Central memory CD8-positive, alpha-beta T cell (primary cell): ENCODE results near the gene OPHN1.

Experiments
- ATAC-seq: fragments of 150-1000 bp; cut with Tn5 transposase; replicated peaks from 2 replicates; pipeline ENCODE4 v1.10.0; 2022; ENCODE audit warnings: mild to moderate bottlenecking, moderate FRiP score, moderate number of reproducible peaks; ENCODE audit not compliant: poor library complexity, severe bottlenecking; ENCODE audit errors: extremely low read depth
- DNase-seq, 2 donors: peaks; one replicate each; pipeline ENCODE4 v3.0.0; 2021; ENCODE audit warnings: low spot score in 2 of 2
- H3K27ac Mint-ChIP-seq: one replicate; pipeline ENCODE4 v1.8.0; 2022; ENCODE audit warnings: low read depth, mild to moderate bottlenecking, moderate library complexity, mixed read lengths
- H3K27me3 Mint-ChIP-seq: one replicate; pipeline ENCODE4 v1.8.0; 2022; ENCODE audit warnings: mixed read lengths
- H3K36me3 Mint-ChIP-seq: one replicate; pipeline ENCODE4 v1.8.0; 2022; ENCODE audit warnings: mild to moderate bottlenecking, moderate library complexity, mixed read lengths; ENCODE audit not compliant: insufficient read depth
- H3K4me1 Mint-ChIP-seq: one replicate; pipeline ENCODE4 v1.8.0; 2022; ENCODE audit warnings: mixed read lengths
- H3K4me3 Mint-ChIP-seq: one replicate; pipeline ENCODE4 v1.8.0; 2022; ENCODE audit warnings: mild to moderate bottlenecking, moderate library complexity, mixed read lengths
- H3K9me3 Mint-ChIP-seq: one replicate; pipeline ENCODE4 v1.8.0; 2022; ENCODE audit warnings: mixed read lengths

OPHN1 gene

GRCh38 chrX:68060506-68061205, 372.6 kb downstream of the OPHN1 start:
- ATAC-seq: no peak
- DNase-seq: no peak

GRCh38 chrX:68059469-68059868, 373.8 kb downstream of the OPHN1 start:
- no peak for ATAC-seq
- no peaks in the 10 kb centered on the region for H3K9me3 Mint-ChIP-seq
- DNase-seq: no peak
- H3K4me1 Mint-ChIP-seq: no peaks in the 10 kb centered on the region
- no peaks in the 10 kb centered on the region for H3K36me3 Mint-ChIP-seq
- no peak overlapping the region for H3K4me3 Mint-ChIP-seq
- no peaks in the 10 kb centered on the region for H3K27me3 Mint-ChIP-seq
- no peak overlapping the region for H3K27ac Mint-ChIP-seq

More at GRCh38 chrX:68060506-68061205, 372.6 kb downstream of the OPHN1 start:
- Mint-ChIP-seq H3K4me1 (no peaks in the 10 kb centered on the region), H3K9me3 (no peaks in the 10 kb centered on the region), H3K36me3 (no peaks in the 10 kb centered on the region), H3K27ac (no peak overlapping the region), H3K27me3 (no peaks in the 10 kb centered on the region), H3K4me3 (no peak overlapping the region)

GRCh38 chrX:68049466-68049865, 383.8 kb downstream of the OPHN1 start:
- no peaks in the 10 kb centered on the region for H3K4me1 Mint-ChIP-seq
- DNase-seq: no peak

GRCh38 chrX:68048774-68049173, 384.5 kb downstream of the OPHN1 start:
- H3K9me3 Mint-ChIP-seq: no peaks in the 10 kb centered on the region
- no peaks in the 10 kb centered on the region for H3K27me3 Mint-ChIP-seq
- no peak for DNase-seq
- no peak for ATAC-seq
- no peak overlapping the region for H3K4me3 Mint-ChIP-seq
- no peaks in the 10 kb centered on the region for H3K4me1 Mint-ChIP-seq
- H3K36me3 Mint-ChIP-seq: no peaks in the 10 kb centered on the region
- H3K27ac Mint-ChIP-seq: no peak overlapping the region

More at GRCh38 chrX:68049466-68049865, 383.8 kb downstream of the OPHN1 start:
- ATAC-seq: no peak
- H3K27me3 Mint-ChIP-seq: no peaks in the 10 kb centered on the region
- H3K36me3 Mint-ChIP-seq: no peaks in the 10 kb centered on the region
- no peak overlapping the region for H3K27ac Mint-ChIP-seq
- H3K4me3 Mint-ChIP-seq: no peak overlapping the region
- no peaks in the 10 kb centered on the region for H3K9me3 Mint-ChIP-seq

- Mint-ChIP-seq H3K27ac (no peak overlapping the region), H3K9me3 (no peaks in the 10 kb centered on the region), H3K4me1 (no peaks in the 10 kb centered on the region), H3K4me3 (no peak overlapping the region), H3K36me3 (no peaks in the 10 kb centered on the region), H3K27me3 (no peaks in the 10 kb centered on the region)
- DNase-seq (no peak), ATAC-seq (no peak)
Measured at GRCh38 chrX:68045008-68045577, 388.2 kb downstream of the OPHN1 start.

GRCh38 chrX:68043713-68044438, 389.4 kb downstream of the OPHN1 start:
- H3K9me3 Mint-ChIP-seq: peaks cover 5% of the 10 kb centered on the region
- no peak for ATAC-seq

GRCh38 chrX:68041110-68041509, 392.2 kb downstream of the OPHN1 start:
- no peaks in the 10 kb centered on the region for H3K36me3 Mint-ChIP-seq
- no peaks in the 10 kb centered on the region for H3K27me3 Mint-ChIP-seq
- H3K9me3 Mint-ChIP-seq: peaks cover 5% of the 10 kb centered on the region
- H3K27ac Mint-ChIP-seq: no peak overlapping the region
- ATAC-seq (no peak), DNase-seq (no peak)
- H3K4me3 Mint-ChIP-seq: no peak overlapping the region
- no peaks in the 10 kb centered on the region for H3K4me1 Mint-ChIP-seq

More at GRCh38 chrX:68043713-68044438, 389.4 kb downstream of the OPHN1 start:
- no peak overlapping the region for H3K27ac Mint-ChIP-seq
- no peaks in the 10 kb centered on the region for H3K36me3 Mint-ChIP-seq
- no peaks in the 10 kb centered on the region for H3K4me1 Mint-ChIP-seq
- no peak overlapping the region for H3K4me3 Mint-ChIP-seq
- no peaks in the 10 kb centered on the region for H3K27me3 Mint-ChIP-seq
- DNase-seq: no peak

GRCh38 chrX:68018248-68019203, 414.8 kb downstream of the OPHN1 start:
- no peak for ATAC-seq
- no peaks in the 10 kb centered on the region for H3K27me3 Mint-ChIP-seq
- H3K4me1 Mint-ChIP-seq: no peaks in the 10 kb centered on the region
- no peak overlapping the region for H3K27ac Mint-ChIP-seq
- H3K9me3 Mint-ChIP-seq: peaks cover 6% of the 10 kb centered on the region
- no peak overlapping the region for H3K4me3 Mint-ChIP-seq
- no peaks in the 10 kb centered on the region for H3K36me3 Mint-ChIP-seq
- no peak for DNase-seq

GRCh38 chrX:67998540-67998939, 434.8 kb downstream of the OPHN1 start:
- H3K36me3 Mint-ChIP-seq: no peaks in the 10 kb centered on the region
- no peak overlapping the region for H3K27ac Mint-ChIP-seq
- H3K4me1 Mint-ChIP-seq: no peaks in the 10 kb centered on the region
- H3K27me3 Mint-ChIP-seq: no peaks in the 10 kb centered on the region
- ATAC-seq (no peak), DNase-seq (no peak)
- H3K4me3 Mint-ChIP-seq: no peak overlapping the region
- H3K9me3 Mint-ChIP-seq: peaks cover 7% of the 10 kb centered on the region
